Measurements from ENCODE around the gene CDC34. TPM values are rescaled to one million over a fixed set of nuclear protein-coding genes. Genes with fewer than 3 reads are reported as not detected.
A peak's percentile ranks its signal among the peaks of the same experiment; 100 is the strongest.

The CDC34 gene
- total RNA-seq, 1 donor from 2014 or later, result 169 TPM

GRCh38 chr19:525029-525428, 6.5 kb upstream of the CDC34 start:
- TF ChIP-seq CTCF (IDR thresholded peaks at IDR 0.05; ENCODE audit: insufficient read depth, low read length, severe bottlenecking), result no peak
- H3K36me3 ChIP-seq (ENCODE audit: control insufficient read depth, insufficient read depth, low read length), result no peaks in the 10 kb centered on the region
- H3K4me3 ChIP-seq (ENCODE audit: low read depth, low read length), result no peak overlapping the region
- no peak for DNase-seq (ENCODE audit: low read depth)
- peaks cover 2% of the 10 kb centered on the region for H3K27me3 ChIP-seq (ENCODE audit: control insufficient read depth, insufficient read depth, low read length)
- no peak for FAIRE-seq

- no peak for FAIRE-seq
- H3K4me3 ChIP-seq (ENCODE audit: low read depth, low read length), result no peak overlapping the region
- peaks cover 2% of the 10 kb centered on the region for H3K27me3 ChIP-seq (ENCODE audit: control insufficient read depth, insufficient read depth, low read length)
- H3K36me3 ChIP-seq (ENCODE audit: control insufficient read depth, insufficient read depth, low read length), result no peaks in the 10 kb centered on the region
- no peak for TF ChIP-seq CTCF (IDR thresholded peaks at IDR 0.05; ENCODE audit: insufficient read depth, low read length, severe bottlenecking)
- no peak for DNase-seq (ENCODE audit: low read depth)
Measured at GRCh38 chr19:525857-526419, 5.6 kb upstream of the CDC34 start.

- FAIRE-seq (no peak), DNase-seq (ENCODE audit: low read depth) (no peak)
- TF ChIP-seq CTCF (IDR thresholded peaks at IDR 0.05; ENCODE audit: insufficient read depth, low read length, severe bottlenecking), result no peak
- peak overlapping the region; percentile 76 for H3K4me3 ChIP-seq (ENCODE audit: low read depth, low read length)
- peaks cover 2% of the 10 kb centered on the region for H3K27me3 ChIP-seq (ENCODE audit: control insufficient read depth, insufficient read depth, low read length)
- H3K36me3 ChIP-seq (ENCODE audit: control insufficient read depth, insufficient read depth, low read length), result peaks cover under 1% of the 10 kb centered on the region
Measured at GRCh38 chr19:530134-531008, 1.2 kb upstream of the CDC34 start.

- DNase-seq (ENCODE audit: low read depth) (peak; percentile 48), FAIRE-seq (no peak)
- no peak for TF ChIP-seq CTCF (IDR thresholded peaks at IDR 0.05; ENCODE audit: insufficient read depth, low read length, severe bottlenecking)
- H3K4me3 ChIP-seq (ENCODE audit: low read depth, low read length), result peak overlapping the region; percentile 90
- peaks cover 7% of the 10 kb centered on the region for H3K36me3 ChIP-seq (ENCODE audit: control insufficient read depth, insufficient read depth, low read length)
- H3K27me3 ChIP-seq (ENCODE audit: control insufficient read depth, insufficient read depth, low read length), result no peaks in the 10 kb centered on the region
Measured at GRCh38 chr19:531009-531752, 379 bp upstream of the CDC34 start.

GRCh38 chr19:532561-533363, 1.2 kb downstream of the CDC34 start:
- peak; percentile 50 for DNase-seq (ENCODE audit: low read depth)
- peak; percentile 58 for TF ChIP-seq CTCF (IDR thresholded peaks at IDR 0.05; ENCODE audit: insufficient read depth, low read length, severe bottlenecking)
- Histone ChIP-seq H3K36me3 (ENCODE audit: control insufficient read depth, insufficient read depth, low read length) (peaks cover 14% of the 10 kb centered on the region), H3K27me3 (ENCODE audit: control insufficient read depth, insufficient read depth, low read length) (no peaks in the 10 kb centered on the region), H3K4me3 (ENCODE audit: low read depth, low read length) (peak overlapping the region; percentile 90)
- FAIRE-seq, result no peak

Measured in bronchial epithelial cell (primary cell).